Hematopoietic multipotent progenitor cell treated with erythropoietin and hydrocortisone succinate and interleukin-3 and kit ligand, for 8 days (in vitro differentiated cells): ENCODE measurements around the gene GOLPH3.
"Not testable (repeated sequence)": the region's sequence is repeated elsewhere in the genome, so short reads cannot be mapped to it uniquely, and the experiment has no call there.

Source experiments
- DNase-seq: peaks from one replicate; pipeline ENCODE4 v3.0.0-alpha.2; 2015

The GOLPH3 gene

GRCh38 chr5:32132757-32133156, 41.4 kb downstream of the GOLPH3 start:
- no peak for DNase-seq

- DNase-seq, result no peak
Measured at GRCh38 chr5:32131604-32132003, 42.5 kb downstream of the GOLPH3 start.

DNA sequence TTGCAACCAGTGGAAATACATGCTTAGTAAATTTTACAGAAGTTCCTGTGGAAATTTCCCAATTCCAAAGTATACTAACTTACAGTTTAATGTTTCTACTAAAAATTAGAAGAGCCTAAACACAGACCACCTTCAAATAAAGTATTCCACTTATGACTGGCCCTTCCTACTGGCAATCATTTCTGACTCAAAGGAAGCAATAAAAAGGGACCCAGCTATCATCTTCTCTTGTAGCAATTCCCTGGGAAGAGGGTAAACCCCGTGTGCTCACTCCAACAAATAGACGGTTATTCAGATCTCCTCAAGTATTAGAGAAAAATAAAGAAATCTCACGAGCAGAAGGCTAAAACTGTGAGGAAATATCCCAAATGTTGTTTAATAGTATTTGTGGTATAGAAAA, 43.3 kb downstream of the GOLPH3 start:
- DNase-seq, result no peak

GRCh38 chr5:32129074-32129598, 45.0 kb downstream of the GOLPH3 start:
- DNase-seq, result no peak

GRCh38 chr5:32127711-32128110, 46.4 kb downstream of the GOLPH3 start:
- DNase-seq, result no peak

- no peak for DNase-seq
Measured at GRCh38 chr5:32126691-32127090, 47.4 kb downstream of the GOLPH3 start.

DNA sequence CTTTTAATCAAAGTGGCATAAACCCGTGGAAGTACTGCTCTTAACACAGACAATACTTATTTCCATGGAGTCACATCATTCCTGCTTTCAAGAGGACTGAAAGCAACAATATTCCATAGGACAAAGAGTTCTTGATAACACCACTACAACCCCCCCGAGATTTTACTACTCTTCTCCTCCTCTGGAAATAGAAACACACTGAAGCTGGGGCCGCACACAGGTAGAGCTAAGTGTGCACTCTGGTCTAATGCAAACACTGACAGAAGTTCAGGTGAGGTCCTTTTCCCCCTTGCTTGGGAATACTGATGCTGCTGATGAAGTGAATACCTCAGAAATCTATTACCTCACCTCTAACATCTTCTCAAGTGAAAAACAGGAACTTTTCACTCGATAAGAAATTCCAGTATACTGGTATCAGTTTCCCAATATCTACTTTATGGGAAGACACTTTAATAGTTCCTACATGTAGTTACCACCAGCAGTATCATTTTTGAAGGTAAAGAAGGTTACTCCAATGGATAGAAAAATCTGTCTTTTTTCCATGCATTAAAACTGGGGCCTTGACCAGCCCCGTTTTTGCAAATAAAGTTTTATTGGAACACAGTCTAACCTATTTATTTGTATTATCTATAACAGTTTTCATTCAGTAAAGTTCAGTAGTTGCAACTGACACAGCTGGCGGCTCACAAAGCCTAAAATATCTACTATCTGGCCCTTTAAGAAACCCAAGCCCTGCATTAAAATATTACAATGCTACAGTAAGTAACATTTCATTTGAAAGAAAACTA, 50.0 kb downstream of the GOLPH3 start:
- no peak for DNase-seq

DNA sequence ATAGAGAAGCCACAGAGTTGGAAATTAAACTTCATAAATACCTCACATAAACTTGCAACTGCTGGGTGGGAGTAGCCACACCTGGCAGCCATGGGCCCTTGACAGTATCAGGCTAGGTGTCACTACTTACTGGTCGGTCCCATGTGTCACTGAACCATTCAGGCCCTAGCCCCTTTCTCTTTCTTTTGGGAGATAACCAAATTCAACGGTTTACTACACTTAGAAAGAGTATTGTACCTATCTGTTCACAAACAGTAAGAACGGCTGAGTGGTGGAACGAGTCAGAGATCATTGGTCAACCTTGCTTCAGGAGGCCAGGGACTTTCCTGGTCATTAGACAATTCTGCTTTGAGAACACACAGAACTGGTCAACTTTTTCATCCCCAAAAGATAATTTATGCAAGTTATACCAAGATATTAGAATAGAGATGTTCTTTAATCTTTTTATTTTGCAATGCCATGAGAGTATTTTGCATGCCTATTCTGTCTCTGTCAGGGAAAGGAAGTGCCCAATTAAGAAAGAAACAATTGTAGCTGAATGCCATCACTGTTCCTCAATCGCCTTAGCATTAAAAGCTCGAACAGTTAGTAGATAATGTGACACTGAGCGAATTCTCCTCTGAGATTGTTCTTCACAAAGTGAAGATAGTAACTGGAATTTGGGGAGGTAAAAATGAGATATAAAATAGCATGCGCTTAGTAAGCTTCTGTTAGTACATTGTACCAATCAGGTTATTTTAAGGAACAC, 50.9 kb downstream of the GOLPH3 start:
- DNase-seq, result no peak

DNA sequence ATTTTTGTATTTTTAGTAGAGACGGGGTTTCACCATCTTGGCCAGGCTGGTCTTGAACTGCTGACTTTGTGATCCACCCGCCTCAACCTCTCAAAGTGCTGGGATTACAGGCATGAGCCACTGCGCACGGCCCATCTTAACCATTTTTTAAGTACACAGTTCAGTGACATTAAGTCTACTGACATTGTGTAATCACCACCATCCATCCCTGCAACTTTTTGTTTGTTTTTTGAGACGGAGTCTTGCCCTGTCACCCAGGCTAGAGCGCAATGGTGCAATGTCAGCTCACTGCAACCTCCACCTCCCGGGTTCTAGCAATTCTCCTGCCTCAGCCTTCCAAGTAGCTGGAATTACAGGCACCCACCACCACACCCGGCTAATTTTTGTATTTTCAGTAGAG, 55.2 kb downstream of the GOLPH3 start:
- not testable (repeated sequence) for DNase-seq

- DNase-seq, result no peak
Measured at GRCh38 chr5:32116574-32117313, 57.4 kb downstream of the GOLPH3 start.

- DNase-seq, result no peak
Measured at GRCh38 chr5:32115985-32116384, 58.1 kb downstream of the GOLPH3 start.

DNA sequence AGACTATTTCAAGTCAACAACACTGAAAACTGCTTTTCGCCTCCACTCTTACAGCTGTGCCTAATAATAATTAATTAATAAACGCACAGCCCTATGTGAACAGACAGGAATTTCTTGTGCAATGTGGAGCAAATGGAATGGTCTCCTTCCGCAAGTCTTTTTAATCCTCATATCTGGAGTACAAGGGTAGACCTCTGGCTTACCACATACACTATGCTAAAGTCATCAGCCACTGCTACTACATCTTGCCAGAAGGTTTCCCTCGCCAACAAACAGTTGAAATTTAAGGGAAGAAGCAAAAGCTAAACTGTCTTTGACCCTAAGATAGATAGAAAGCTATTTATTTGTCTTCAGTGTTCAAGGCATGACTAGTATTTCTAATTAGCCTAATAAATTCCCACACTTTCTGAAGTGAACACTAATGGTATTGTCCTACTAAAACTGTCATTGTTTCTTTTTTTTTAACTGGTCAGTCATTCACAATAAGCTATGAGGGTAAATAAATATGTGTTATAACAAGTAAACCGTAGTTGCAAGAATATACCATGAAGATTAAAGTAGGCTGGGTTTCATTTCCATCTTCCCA, 63.9 kb downstream of the GOLPH3 start:
- DNase-seq, result no peak

DNA sequence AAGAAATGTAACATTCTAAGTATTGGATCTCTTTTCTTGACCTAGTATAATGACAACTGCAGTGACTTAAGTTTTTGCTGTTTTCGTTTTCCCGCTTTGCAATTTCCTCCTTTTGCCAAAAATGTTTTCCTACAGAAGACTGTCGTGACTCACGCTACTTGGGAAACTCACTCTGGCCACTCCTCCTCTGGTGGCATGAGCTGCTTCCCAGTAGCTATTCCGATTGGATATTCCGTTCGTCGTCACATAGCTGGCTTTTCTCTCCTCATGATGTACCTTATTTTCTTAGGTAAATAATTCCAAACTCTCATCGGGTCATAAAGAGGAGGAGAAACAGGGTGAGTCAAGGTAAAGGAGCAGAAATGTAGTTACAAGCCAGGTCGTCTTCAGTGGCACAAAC, 64.9 kb downstream of the GOLPH3 start:
- no peak for DNase-seq

DNA sequence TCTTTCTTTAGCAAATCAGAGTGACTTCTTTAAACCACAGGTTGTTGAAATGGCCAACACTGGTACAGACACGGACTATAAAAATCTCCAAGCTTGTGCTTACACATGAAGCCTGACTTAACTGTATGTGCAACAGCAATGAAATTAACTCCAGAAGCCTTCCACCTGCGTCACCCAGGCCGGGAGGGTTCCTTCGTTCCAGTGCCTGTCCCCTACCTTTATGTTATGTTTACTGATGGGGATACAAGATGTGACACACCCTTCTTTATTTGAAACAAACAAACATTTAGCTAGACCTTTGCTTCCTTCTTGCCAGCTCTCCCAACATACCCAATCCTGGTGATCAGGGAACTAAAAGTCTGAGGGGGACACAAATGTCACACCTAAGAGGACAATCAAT, 66.0 kb downstream of the GOLPH3 start:
- no peak for DNase-seq

GRCh38 chr5:32107291-32107690, 66.8 kb downstream of the GOLPH3 start:
- no peak for DNase-seq

DNA sequence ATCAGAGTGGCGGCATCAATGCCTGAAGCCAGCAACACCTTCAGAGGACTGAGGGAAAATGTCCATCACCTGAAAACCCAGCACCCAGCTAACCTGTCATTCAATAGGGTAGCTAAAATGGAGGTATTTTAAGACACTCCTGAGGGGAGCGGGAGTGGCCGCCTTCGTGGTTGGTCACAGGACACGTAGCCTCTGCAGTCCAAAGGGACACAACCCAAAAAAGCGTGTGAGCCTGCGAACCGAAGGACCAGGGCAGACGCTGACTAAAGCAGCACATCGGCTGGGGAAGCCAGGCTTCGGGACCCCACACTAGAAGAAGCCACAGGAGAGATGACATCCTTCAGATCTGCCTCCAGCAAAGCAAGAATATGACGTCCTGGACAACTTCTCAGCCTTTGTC, 70.6 kb downstream of the GOLPH3 start:
- DNase-seq, result no peak

GRCh38 chr5:32102254-32102986, 71.7 kb downstream of the GOLPH3 start:
- no peak for DNase-seq

DNA sequence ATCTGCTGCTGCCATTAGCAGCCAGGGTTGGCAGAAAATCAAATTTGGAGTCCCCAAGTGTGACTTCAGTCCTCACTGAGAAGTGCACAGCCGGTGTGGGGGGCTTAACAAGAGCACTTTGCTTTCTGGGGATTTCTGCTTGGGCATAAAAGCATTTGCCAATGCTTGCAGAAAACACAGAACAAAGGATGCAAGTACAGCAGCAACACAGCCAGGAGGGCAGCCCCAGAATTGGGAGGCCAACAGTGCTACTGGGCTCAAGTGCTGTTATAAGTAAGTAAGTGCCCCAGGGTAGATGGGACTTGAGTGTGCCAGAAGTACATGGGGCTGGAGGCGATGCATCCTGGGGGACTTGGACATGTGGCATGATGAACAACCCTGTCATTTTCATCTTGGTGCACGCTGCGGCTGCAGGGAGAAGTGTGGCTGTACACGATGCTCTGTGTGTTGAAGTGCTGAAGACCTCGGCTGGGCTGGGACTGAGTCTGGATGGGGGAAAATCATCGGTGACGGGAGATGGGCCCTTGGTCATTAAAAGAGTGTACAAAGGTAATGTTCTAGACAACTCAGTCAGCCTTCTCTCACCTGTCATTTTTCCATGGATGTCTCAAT, 73.3 kb downstream of the GOLPH3 start:
- no peak for DNase-seq

DNA sequence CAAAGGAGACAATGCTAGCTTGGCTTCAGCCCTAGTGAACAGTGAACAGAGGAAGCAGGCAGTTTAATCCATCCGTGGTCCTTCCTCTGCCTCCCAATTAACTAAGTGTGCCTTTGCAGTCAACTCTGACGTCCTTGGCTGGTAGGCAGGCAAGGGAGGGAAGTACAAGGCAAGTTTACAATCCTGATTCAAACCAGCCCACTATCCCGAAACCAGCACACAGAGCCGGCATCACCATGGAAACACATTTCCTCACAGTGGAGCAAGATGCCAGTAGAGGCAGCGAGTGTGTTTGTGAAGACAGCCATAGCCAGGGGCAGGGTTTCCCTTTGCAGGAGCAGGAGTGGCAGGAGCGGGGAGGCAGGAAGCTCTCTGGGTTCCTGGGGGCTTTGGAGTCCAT, 73.9 kb downstream of the GOLPH3 start:
- no peak for DNase-seq

DNA sequence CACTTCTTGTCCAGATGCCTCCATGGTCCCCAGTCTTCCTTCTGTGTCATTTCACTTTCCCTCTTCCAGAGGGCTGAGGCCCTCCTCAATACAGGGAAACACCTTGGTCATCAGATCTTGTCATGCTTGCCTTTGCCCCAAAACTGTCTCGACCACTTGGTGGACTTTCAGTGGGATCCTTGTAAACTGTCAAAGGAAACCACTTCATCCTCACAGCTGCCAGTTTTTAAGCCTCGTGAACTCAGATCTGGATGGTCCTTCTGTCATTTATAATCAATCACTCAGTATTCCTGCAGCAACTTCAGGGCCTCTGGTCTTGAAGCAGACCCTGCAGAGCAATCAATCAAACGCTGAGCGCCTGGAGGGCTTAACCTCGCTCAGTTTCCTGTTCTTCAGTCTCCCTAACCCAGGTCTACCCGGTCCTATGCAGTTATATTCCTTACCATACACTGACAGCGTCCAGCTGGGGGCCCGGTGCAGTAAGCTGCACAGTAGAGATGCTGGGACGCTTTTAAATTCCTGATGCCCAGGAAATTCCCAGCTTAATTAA, 74.6 kb downstream of the GOLPH3 start:
- DNase-seq, result no peak

- no peak for DNase-seq
Measured at GRCh38 chr5:32098890-32099310, 75.2 kb downstream of the GOLPH3 start.

- no peak for DNase-seq
Measured at GRCh38 chr5:32098291-32098690, 75.8 kb downstream of the GOLPH3 start.
